ENCODE data around the gene GPR34.

GRCh38 chrX:41666251-41666650, 22.5 kb upstream of the GPR34 start:
- TF ChIP-seq JUND (IDR thresholded peaks at IDR 0.05; ENCODE audit: borderline replicate concordance, low read depth, low read length) (0 out of 2 replicates have a peak, but pooled peaks have one; percentile 13), JUND (tag; IDR thresholded peaks at IDR 0.05; ENCODE audit: borderline replicate concordance, low read depth, low read length) (no peak; the same call in 2 of the 3 replicates), RFX5 (IDR thresholded peaks at IDR 0.05; ENCODE audit: low read depth, low read length) (no peak), ELF2 (CRISPR knock-in tag; IDR thresholded peaks at IDR 0.05) (no peak), NR2C2 (CRISPR knock-in tag; IDR thresholded peaks at IDR 0.05) (no peak), NR2C2 (tag; IDR thresholded peaks at IDR 0.05) (no peak)

Data from K562 (cell line).